GM10248 (cell line): ENCODE data around the gene CGREF1.

Experiments used
- CTCF ChIA-PET: fragments of 300-600 bp; sonication (Branson Sonifier 250); formaldehyde crosslinking; extraction: SDS; loops from one replicate; lab custom pipeline; 2021; ENCODE audit warnings: antibody characterized with exemption; lab: Yijun Ruan, JAX
- POLR2A ChIA-PET: fragments of 350-650 bp; sonication (Branson Sonifier 250); formaldehyde crosslinking; extraction: SDS; loops from one replicate; lab custom pipeline; 2020; ENCODE audit warnings: antibody characterized with exemption; lab: Yijun Ruan, JAX
- DNase-seq: peaks from one replicate; pipeline ENCODE4 v3.0.0; 2012; ENCODE audit errors: extremely low spot score
- CTCF ChIP-seq: IDR thresholded peaks from 2 replicates; pipeline ENCODE4 v1.5.1; 2012; ENCODE audit warnings: mild to moderate bottlenecking, low read depth; ENCODE audit errors: extremely low read depth, missing control alignments, control extremely low read depth

CGREF1 gene

GRCh38 chr2:27138111-27138510 is 19.2 kb upstream of the CGREF1 start:
- no peak for TF ChIP-seq CTCF
- ChIA-PET POLR2A (no interaction called here), CTCF (interaction anchor here (1.5 kb wide), 1 partner anchor 20 kb away, joined by 3 read pairs; no protein-coding TSS in a partner anchor)
- no peak for DNase-seq

- no peak for TF ChIP-seq CTCF
- no peak for DNase-seq
- ChIA-PET POLR2A (interaction anchor here (0.7 kb wide), 1 partner anchor 98 kb away, joined by 3 read pairs; no protein-coding TSS in a partner anchor), CTCF (no interaction called here)
These were observed 18.5 kb upstream of the CGREF1 start for GRCh38 chr2:27137322-27137935.

- DNase-seq, result no peak
- no peak for TF ChIP-seq CTCF
- ChIA-PET CTCF (interaction anchor here (1.6 to 1.9 kb wide), 2 partner anchors 13 to 33 kb away, joined by 3 to 7 read pairs; partner anchors contain the start of gene ABHD1), POLR2A (no interaction called here)
These were observed 17.8 kb upstream of the CGREF1 start for GRCh38 chr2:27136751-27137150.

GRCh38 chr2:27135478-27135955 is 16.6 kb upstream of the CGREF1 start:
- POLR2A ChIA-PET, result no interaction called here
- no peak for TF ChIP-seq CTCF
- no peak for DNase-seq
- CTCF ChIA-PET, result interaction anchor here (1.4 to 2.7 kb wide), 4 partner anchors 12 to 56 kb away, joined by 3 to 14 read pairs (median 5); partner anchors contain the start of gene ABHD1

GRCh38 chr2:27134781-27135477 is 16.0 kb upstream of the CGREF1 start:
- CTCF ChIA-PET, result interaction anchor here (1.4 to 2.7 kb wide), 8 partner anchors 11 to 173 kb away, joined by 3 to 22 read pairs (median 6); partner anchors contain the start of gene ABHD1
- TF ChIP-seq CTCF, result no peak
- DNase-seq, result no peak
- POLR2A ChIA-PET, result no interaction called here

GRCh38 chr2:27133905-27134780 is 15.2 kb upstream of the CGREF1 start, which contains the start of gene PREB:
PREB (minus strand) TSS chr2:27134636; CDS start chr2:27134421, 215 bp downstream.
- TF ChIP-seq CTCF, result peak; percentile 43
- ChIA-PET CTCF (interaction anchor here (0.8 to 2.7 kb wide), 16 partner anchors 10 to 172 kb away, joined by 3 to 22 read pairs (median 4); partner anchors contain the start of gene ABHD1), POLR2A (interaction anchor here (1.1 kb wide), 1 partner anchor 228 kb away, joined by 3 read pairs; no protein-coding TSS in a partner anchor)
- peak; percentile 100 for DNase-seq
